Panc1 (cell line): ENCODE measurements around the gene MDFI.

Experiments used
- POLR2AphosphoS5 ChIP-seq: IDR thresholded peaks from 2 replicates; pipeline ENCODE4 v1.6.1; 2012; ENCODE audit warnings: mild to moderate bottlenecking, low read depth, low read length, moderate library complexity
- TF ChIP-seq, protein P1 (sequence below): fragments of 450-650 bp; IDR thresholded peaks from 2 replicates; pipeline ENCODE4 v1.5.1; 2017; ENCODE audit warnings: mild to moderate bottlenecking

DNA sequence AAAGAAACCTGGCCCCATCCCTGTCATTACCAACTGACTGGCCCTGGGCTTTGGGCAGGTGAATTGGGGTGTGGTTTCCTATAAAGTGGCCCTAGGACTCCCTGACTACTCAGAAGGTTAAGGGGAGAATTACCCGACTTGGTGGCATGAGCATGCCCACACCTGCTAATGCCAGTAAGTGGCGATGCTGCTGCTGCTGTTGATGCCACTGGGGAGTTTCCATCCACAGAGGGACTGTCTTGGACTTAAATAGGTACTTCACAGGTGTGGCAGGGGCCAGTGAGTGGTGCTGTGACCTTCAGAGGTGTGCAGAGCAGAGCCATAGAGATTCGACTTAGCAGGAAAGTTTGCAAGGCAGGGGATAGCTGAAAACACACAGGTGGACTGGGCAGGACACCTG, 32.6 kb upstream of the MDFI start:
- no peak for TF ChIP-seq POLR2AphosphoS5
- TF ChIP-seq, protein P1, sequence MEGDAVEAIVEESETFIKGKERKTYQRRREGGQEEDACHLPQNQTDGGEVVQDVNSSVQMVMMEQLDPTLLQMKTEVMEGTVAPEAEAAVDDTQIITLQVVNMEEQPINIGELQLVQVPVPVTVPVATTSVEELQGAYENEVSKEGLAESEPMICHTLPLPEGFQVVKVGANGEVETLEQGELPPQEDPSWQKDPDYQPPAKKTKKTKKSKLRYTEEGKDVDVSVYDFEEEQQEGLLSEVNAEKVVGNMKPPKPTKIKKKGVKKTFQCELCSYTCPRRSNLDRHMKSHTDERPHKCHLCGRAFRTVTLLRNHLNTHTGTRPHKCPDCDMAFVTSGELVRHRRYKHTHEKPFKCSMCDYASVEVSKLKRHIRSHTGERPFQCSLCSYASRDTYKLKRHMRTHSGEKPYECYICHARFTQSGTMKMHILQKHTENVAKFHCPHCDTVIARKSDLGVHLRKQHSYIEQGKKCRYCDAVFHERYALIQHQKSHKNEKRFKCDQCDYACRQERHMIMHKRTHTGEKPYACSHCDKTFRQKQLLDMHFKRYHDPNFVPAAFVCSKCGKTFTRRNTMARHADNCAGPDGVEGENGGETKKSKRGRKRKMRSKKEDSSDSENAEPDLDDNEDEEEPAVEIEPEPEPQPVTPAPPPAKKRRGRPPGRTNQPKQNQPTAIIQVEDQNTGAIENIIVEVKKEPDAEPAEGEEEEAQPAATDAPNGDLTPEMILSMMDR: no peak
